ENCODE measurements around the gene ADRA2B.
A peak's percentile ranks its signal among the peaks of the same experiment; 100 is the strongest.

Gene ADRA2B

DNA sequence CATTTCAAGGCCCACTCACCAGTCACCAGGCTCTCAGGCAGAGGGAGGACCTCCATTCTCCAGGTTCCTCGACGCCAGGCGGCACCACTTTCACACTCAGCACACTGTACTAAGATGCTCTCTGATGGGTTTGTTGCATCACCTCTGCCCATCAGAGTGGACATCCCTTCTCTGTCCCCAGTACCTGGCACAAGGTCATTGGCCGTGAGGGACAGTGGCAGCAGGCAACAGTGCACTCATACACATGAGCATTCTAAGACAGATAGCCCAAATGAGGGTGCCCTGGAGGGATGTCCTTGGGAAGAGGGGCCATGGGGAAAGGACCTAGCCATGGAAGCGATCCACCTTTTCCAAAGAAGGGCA, 3.0 kb upstream of the ADRA2B start:
- Mint-ChIP-seq H3K4me1 (peaks cover 19% of the 10 kb centered on the region), H3K27me3 (peaks cover 39% of the 10 kb centered on the region), H3K4me3 (no peak overlapping the region), H3K9me3 (no peaks in the 10 kb centered on the region), H3K27ac (no peak overlapping the region), H3K36me3 (ENCODE audit: low read depth) (no peaks in the 10 kb centered on the region)
- no peak for DNase-seq
- no peak for ATAC-seq

DNA sequence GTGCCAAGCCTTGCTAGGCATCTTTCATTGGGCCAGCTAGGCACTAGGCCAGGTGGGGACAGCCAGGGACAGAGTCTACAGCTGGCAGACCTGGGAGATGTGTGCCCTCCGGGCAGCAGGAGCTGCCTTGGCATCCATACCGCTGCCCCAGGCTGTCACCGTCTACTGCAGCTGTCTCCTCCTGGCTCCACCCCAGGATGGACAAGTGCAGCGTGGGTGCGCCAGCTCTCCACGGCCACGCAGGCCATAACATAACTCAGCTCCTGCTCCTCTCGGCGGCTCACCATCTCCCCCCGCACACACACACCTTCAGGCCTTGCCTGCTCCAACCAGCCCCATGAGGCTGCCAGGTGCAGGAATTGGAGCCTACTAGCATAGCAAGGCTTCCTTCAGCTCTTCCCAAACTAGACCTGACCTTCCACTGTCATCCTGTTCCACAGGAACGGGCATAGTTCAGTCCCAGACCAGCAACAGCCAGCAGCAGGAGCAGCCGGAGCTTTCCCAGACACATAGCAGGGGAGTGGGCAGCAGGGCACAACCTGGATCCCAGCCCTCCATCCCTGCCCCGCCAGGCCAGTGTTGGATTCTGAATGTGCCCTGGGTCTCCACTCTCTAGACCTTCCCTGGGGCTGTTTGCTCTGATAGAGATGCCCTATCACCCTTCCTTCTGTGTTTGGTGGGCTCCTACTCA, 2.5 kb upstream of the ADRA2B start:
- H3K27me3 Mint-ChIP-seq = peaks cover 39% of the 10 kb centered on the region
- H3K4me3 Mint-ChIP-seq = no peak overlapping the region
- no peak overlapping the region for H3K27ac Mint-ChIP-seq
- H3K4me1 Mint-ChIP-seq = peaks cover 19% of the 10 kb centered on the region
- no peak for ATAC-seq
- H3K9me3 Mint-ChIP-seq = no peaks in the 10 kb centered on the region
- H3K36me3 Mint-ChIP-seq (ENCODE audit: low read depth) = no peaks in the 10 kb centered on the region
- DNase-seq = no peak

DNA sequence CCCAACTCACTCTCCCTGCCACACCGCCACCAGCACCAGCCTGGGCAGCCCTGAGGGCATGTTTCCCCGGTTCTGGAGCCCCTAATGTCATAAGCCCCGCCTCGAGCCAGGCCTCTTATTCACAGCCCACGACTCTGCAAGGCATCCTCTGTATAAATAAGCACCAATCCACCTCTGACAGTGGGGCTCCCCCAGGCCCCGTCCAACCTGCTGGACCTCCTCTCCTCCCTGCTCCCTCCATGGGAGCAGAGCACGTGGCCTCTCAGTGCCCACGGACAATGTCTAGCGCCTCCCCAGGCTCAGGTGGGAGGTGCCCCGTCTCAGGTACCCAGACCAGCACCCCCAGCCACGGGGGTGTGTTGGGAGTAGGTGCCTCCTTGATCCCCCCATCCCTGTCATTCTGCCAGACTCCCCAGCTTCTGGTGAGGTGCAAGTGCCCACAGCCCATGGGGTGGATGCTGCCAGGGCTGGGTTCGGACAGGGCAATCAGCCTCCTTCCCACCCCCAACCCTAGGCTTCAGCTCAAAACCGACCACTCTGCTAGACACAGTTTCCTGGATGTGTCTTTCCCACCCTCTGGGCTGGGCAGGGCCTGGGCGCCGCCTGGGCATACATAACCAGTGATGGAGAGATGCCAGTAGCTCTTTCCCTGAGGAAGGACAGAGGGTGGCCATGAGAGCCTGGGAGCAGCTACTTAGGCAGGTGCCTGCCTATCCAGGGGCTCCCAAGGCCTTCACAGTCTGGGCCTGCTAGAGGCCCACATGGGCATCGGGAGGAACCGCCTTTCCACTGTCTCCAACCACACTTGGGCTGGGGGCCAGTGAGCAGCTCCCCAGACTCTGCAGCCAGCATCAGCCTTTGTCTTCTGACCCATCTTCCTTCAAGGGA, 1.6 kb upstream of the ADRA2B start:
- ATAC-seq (no peak), DNase-seq (no peak)
- peaks cover 39% of the 10 kb centered on the region for H3K27me3 Mint-ChIP-seq
- no peaks in the 10 kb centered on the region for H3K36me3 Mint-ChIP-seq (ENCODE audit: low read depth)
- H3K4me3 Mint-ChIP-seq = peak overlapping the region; percentile 65
- no peak overlapping the region for H3K27ac Mint-ChIP-seq
- peaks cover 19% of the 10 kb centered on the region for H3K4me1 Mint-ChIP-seq
- H3K9me3 Mint-ChIP-seq = no peaks in the 10 kb centered on the region

DNA sequence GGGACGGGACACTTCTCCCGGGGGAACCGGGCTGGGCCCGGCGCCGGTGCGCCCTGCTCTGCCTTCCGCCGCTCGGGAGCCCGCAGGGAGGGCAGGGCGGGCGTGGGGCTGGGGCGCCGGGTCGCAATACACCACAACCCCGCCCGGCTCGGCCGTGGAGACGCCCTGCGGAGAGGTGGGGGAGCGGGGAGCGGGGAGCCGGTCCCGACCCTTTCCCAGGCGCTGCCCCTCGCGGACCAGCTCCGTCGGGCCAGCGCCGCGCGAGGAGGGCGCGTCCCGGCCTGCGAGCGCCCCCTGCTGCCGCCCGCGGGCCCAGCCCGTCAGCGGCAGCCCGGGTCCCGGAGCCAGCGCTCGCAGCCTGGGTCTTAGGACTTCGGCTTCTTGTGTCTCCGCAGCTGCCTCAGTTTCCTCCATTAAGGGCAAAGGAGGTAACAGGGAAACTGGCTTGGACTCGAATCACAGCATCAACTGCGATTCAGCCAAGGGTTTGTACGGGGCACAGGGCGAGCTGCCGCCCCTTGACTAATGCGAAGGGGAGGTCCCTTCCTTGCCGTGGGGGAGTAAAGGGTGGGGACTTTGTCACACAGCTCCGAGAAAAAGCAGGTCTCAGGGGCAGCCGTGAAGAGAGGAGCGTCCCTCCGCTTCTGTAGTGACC, 635 bp upstream of the ADRA2B start:
- H3K36me3 Mint-ChIP-seq (ENCODE audit: low read depth) = no peaks in the 10 kb centered on the region
- H3K4me3 Mint-ChIP-seq = peak overlapping the region; percentile 65
- no peak overlapping the region for H3K27ac Mint-ChIP-seq
- no peaks in the 10 kb centered on the region for H3K9me3 Mint-ChIP-seq
- H3K27me3 Mint-ChIP-seq = peaks cover 39% of the 10 kb centered on the region
- DNase-seq (peak; percentile 76), ATAC-seq (peak; percentile 79)
- peaks cover 19% of the 10 kb centered on the region for H3K4me1 Mint-ChIP-seq

DNA sequence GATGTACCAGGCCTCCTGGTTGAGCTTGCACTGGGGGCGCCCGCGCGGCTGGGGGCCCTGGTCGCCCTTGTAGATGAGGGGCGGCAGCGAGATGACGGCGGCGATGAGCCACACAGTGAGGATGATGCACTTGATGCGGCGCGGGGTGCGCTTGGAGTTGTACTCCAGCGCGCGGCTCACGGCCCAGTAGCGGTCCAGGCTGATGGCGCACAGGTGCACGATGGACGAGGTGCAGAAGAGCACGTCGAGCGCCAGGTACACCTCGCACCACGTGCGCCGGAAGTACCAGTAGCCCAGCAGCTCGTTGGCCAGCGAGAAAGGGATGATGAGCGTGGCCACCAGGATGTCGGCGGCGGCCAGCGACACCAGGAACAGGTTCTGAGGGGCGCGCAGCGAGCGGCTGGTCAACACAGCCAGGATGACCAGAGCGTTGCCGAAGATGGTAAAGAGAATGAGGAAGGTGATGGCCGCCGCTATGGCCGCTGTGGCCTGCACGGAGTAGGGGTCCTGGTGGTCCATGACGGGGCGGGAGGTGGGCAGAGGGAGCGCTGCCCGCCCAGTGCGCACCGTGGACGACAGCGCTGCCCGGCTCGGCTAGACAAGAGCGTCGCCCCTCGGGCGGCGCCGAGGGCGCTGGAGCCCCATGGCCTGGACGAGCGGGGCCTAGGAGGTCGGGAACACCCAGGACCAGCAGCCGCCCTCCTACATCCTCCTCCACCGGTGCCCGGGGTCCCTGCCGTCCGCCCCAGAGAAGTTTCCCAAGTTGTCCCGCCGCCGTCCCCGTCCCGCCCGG, 544 bp downstream of the ADRA2B start:
- ATAC-seq (no peak), DNase-seq (no peak)
- Mint-ChIP-seq H3K4me3 (peak overlapping the region; percentile 69), H3K36me3 (ENCODE audit: low read depth) (no peaks in the 10 kb centered on the region), H3K27ac (no peak overlapping the region), H3K27me3 (peaks cover 30% of the 10 kb centered on the region), H3K9me3 (no peaks in the 10 kb centered on the region), H3K4me1 (peaks cover 19% of the 10 kb centered on the region)

DNA sequence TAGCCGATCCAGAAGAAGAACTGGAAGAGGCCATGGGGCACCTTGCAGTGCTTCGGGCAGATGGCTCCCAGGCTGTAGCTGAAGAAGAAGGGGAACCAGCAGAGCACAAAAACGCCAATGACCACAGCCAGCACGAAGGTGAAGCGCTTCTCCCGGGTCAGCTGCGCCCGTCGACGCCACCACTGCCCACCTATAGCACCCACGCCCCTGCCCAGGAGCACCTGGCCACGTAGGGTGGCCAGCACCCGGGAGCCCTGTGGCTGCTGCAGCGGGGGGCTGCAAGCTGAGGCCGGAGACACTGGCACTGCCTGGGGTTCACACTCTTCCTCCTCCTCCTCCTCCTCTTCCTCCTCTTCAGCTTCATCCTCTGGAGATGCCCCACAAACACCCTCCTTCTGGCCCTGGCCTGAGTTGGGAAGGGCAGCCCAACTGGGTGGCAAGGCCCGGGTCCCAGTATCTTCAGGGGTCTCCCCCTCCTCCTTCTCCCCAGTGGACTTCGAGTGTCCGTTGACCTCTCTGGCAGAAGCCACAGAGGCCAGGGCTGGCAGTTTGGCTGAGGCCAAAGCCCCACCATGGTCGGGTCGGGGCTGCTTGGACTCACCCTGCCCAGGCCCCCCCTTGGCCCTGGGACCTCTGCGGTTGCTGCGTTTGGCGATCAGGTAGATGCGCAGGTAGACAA, 1.3 kb downstream of the ADRA2B start:
- Mint-ChIP-seq H3K4me3 (peak overlapping the region; percentile 69), H3K27ac (no peak overlapping the region)
- DNase-seq = no peak

DNA sequence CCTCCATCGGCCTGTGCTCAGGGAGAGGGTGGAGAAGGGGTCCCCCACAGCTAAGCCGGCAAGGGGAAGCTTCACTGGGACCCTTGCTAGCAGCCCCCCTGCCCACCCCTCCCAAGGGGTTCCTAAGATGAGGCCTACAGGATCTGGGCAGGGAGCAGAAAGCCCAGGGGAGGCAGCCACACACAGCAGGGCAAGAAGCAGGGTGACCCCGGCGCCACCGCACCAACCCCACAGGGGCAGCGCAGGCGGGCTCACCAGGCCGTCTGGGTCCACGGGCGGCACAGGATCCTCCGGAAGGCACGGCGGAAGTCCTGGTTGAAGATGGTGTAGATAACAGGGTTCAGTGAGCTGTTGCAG, 1.8 kb downstream of the ADRA2B start:
- Mint-ChIP-seq H3K36me3 (ENCODE audit: low read depth) (no peaks in the 10 kb centered on the region), H3K27me3 (peaks cover 17% of the 10 kb centered on the region), H3K4me3 (no peak overlapping the region), H3K9me3 (no peaks in the 10 kb centered on the region), H3K27ac (no peak overlapping the region), H3K4me1 (peaks cover 11% of the 10 kb centered on the region)
- no peak for DNase-seq
- no peak for ATAC-seq

More for the DNA sequence above, 1.3 kb downstream of the ADRA2B start:
- Mint-ChIP-seq H3K27me3 (peaks cover 22% of the 10 kb centered on the region), H3K36me3 (ENCODE audit: low read depth) (no peaks in the 10 kb centered on the region), H3K9me3 (no peaks in the 10 kb centered on the region), H3K4me1 (peaks cover 13% of the 10 kb centered on the region)
- ATAC-seq = no peak

DNA sequence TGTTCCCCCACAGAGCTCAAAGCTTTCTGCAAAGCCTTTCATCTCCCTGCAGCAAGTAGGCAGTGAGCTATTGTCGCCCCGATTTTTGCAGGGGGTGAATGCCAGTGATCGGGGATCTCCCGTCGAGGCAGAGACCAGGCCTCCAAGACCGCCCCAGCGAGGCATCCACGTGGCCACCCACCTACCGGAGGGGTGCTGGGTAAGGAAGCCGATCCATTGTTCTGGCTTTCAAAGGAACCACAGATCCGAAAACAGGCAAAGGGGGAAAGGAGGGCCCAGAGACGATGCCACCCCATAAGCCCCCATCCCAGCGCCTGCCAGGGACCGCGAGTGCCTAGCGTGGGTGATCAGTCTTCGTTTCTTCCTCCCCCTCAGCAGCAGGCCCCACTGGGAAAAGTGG, 2.4 kb downstream of the ADRA2B start:
- DNase-seq = no peak
- H3K27me3 Mint-ChIP-seq = peaks cover 11% of the 10 kb centered on the region
- H3K36me3 Mint-ChIP-seq (ENCODE audit: low read depth) = no peaks in the 10 kb centered on the region
- H3K9me3 Mint-ChIP-seq = no peaks in the 10 kb centered on the region
- ATAC-seq = no peak
- H3K27ac Mint-ChIP-seq = no peak overlapping the region
- H3K4me1 Mint-ChIP-seq = peaks cover 11% of the 10 kb centered on the region
- no peak overlapping the region for H3K4me3 Mint-ChIP-seq

DNA sequence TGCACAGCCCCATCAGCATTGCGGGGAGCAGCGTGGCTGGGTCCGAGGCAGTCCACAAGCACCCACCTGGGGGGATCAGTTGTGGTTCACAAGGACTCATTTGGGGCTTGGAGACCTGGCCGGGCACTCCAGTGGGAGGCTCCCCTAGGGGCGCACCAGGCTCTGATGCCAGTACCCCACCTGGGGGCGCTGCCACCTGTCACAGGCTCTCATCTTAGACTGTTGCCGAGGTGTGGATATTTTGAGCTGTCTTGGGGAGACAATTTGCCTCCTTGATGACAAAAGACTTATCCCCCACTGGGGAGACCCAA, 3.0 kb downstream of the ADRA2B start:
- Mint-ChIP-seq H3K27me3 (peaks cover 7% of the 10 kb centered on the region), H3K4me3 (no peak overlapping the region), H3K27ac (no peak overlapping the region), H3K9me3 (no peaks in the 10 kb centered on the region), H3K4me1 (peaks cover 11% of the 10 kb centered on the region), H3K36me3 (ENCODE audit: low read depth) (no peaks in the 10 kb centered on the region)
- ATAC-seq (no peak), DNase-seq (peak; percentile 47)

DNA sequence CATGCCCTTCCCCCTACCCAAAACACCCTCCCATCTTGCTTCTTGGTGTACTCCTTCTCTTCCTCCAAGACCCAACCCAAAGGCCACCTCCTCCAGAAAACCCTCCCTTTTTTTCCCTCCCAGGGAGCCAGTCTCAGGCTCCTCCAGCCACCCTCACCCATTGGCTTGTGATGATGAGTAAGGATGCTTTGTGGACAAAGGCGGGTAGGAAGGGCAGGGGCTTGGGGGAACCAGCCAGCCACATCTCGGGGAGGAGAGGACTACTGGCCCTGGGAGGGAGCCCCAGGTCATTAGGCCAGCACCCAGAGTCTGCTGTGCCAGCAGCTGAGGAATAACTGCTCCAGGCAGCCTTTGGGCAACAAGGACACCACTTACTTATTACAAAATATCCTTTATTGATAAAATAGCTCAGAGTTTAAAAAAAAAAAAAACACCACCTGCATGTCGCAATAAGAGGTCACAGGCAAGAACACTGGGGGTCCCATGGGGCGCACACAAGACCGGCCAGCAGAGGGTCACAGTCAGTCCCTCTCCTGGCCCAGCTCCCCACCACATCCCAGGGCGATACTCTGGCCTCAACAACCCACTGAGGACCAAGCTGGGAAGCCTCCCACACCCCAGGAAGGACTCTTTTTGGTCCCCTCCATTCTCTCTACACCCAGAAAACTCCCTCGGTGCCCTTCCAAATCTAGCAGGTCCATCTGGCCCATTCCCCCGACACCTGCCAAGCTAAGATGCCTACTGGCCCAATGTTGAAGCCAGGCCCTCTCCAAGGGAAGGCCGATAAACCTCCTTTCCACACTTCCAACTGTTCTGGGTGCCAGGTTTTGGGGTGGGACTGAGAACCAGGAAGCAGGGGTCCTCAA, 3.6 kb downstream of the ADRA2B start:
- Mint-ChIP-seq H3K27ac (no peak overlapping the region), H3K27me3 (peaks cover 7% of the 10 kb centered on the region), H3K4me3 (no peak overlapping the region), H3K4me1 (peaks cover 10% of the 10 kb centered on the region), H3K36me3 (ENCODE audit: low read depth) (no peaks in the 10 kb centered on the region), H3K9me3 (no peaks in the 10 kb centered on the region)
- ATAC-seq = no peak
- DNase-seq = no peak

DNA sequence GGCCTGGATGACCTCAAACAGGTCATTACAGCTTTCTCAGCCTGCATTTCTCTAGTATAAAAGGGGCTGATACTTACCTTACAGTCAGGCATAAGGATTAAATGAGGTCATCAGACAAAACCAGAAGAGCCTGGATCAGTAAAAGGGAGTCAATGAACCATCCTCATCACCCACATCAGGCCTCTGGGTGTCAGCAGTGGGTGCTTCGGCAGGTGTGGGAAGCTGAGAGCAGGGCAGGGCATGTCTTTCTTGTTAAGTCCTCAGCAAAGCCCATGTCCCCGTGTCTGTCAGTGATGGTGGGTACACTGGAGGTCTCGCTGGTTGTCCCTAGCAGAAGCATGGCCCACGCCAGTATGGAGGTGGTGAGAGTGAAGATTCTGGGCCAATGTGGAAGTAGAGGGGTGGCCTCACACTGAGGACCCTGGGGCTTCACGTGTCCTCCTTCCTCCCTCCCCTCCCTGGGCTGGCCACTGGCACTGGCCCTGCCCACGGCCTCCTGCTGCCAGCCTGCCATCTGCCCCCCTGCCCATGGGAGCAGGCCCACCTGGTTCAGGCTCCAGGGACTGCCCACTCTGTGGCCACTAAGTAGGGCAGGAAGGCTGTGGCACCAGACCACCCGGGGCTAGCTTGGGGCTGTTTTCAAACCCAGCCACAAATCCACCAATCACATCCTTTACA, 4.4 kb downstream of the ADRA2B start:
- Mint-ChIP-seq H3K36me3 (ENCODE audit: low read depth) (no peaks in the 10 kb centered on the region), H3K4me3 (no peak overlapping the region), H3K4me1 (peaks cover 4% of the 10 kb centered on the region), H3K27ac (no peak overlapping the region), H3K27me3 (peaks cover 7% of the 10 kb centered on the region), H3K9me3 (no peaks in the 10 kb centered on the region)
- ATAC-seq (no peak), DNase-seq (no peak)

DNA sequence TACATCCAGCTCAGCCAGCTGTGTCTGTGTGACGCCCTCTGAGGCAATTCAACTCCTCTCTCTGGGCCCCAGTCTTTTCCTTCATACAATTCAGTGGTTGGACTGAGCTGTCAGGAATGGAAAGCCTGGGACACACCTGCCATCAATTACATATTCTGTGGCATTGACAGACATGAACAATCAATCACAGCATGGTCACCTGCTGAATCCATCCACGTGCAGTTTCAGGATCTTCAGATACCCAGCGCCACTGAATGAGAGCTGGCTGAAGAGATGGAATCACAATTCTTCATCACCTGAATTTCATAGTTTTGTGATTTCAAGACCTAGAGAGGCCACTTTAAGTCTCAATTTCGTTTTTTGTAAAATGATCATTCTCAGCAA, 5.1 kb downstream of the ADRA2B start:
- H3K4me1 Mint-ChIP-seq = peaks cover 4% of the 10 kb centered on the region
- no peak overlapping the region for H3K4me3 Mint-ChIP-seq
- no peaks in the 10 kb centered on the region for H3K36me3 Mint-ChIP-seq (ENCODE audit: low read depth)
- H3K27ac Mint-ChIP-seq = no peak overlapping the region
- no peaks in the 10 kb centered on the region for H3K9me3 Mint-ChIP-seq
- ATAC-seq (no peak), DNase-seq (no peak)
- peaks cover 7% of the 10 kb centered on the region for H3K27me3 Mint-ChIP-seq

DNA sequence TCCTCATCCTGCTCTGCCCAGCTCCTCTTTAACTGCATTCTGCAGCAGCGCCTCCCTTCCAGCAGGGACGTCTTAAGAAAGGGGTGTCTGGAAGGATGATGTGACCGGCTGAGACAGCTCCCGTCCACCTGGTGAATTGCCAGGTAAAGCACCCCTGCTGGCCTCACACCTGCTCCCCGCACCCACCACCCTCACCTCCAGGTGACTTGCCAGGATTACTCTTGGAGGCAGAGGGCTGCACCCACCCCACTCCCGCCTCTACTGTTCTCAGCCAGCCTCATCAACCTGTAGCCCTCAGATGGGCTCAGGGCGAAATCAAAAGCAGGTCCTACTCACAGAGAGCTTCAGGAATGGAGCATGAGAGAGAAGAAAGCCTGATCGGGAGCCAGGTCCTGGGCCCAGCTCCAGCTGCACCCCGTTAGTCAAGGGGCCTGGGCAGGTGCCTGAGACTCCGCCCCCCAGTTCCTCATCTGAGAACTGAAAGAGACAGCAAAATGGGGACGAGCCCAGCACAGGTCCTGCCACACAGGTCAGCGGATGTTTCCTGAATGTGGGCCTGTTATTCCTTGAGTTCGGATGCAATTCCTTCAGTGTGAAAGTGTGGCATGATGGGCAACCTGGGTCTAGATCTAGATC, 5.6 kb downstream of the ADRA2B start:
- peaks cover 5% of the 10 kb centered on the region for H3K27me3 Mint-ChIP-seq
- H3K36me3 Mint-ChIP-seq (ENCODE audit: low read depth) = no peaks in the 10 kb centered on the region

More for the DNA sequence above, 5.6 kb downstream of the ADRA2B start:
- Mint-ChIP-seq H3K4me3 (no peak overlapping the region), H3K27ac (no peak overlapping the region), H3K9me3 (no peaks in the 10 kb centered on the region), H3K4me1 (peaks cover 2% of the 10 kb centered on the region)
- DNase-seq (no peak), ATAC-seq (no peak)
